Stimulated activated CD4-positive, alpha-beta T cell treated with anti-CD3 and anti-CD28 coated beads, Interleukin-15, amount 100 ng/mL, for 24 hours (primary cell): ENCODE measurements around the gene MPZL3.
A peak's percentile ranks its signal among the peaks of the same experiment; 100 is the strongest.

ENCODE experiments used
- DNase-seq: peaks from one replicate; pipeline ENCODE4 v3.0.0-alpha.2; 2020

The MPZL3 gene

DNA sequence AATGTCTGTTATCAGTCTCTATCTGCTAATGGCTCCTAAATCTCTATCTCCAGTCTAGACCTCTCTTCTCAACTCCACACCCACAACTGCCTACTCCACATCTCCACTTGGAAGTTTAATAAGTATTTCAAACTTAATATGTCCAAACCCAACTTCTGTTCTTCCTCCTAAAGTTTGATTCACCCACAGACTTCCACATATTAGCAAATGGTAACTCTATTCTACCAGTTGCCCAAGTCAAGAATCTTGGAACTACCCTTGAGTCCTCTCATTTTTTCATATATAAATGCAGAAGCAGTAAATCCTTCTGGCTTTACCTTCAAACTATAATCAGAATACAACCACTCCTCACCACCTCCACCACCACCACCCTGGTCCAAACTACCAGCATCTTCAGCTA, 20.7 kb downstream of the MPZL3 start:
- no peak for DNase-seq

DNA sequence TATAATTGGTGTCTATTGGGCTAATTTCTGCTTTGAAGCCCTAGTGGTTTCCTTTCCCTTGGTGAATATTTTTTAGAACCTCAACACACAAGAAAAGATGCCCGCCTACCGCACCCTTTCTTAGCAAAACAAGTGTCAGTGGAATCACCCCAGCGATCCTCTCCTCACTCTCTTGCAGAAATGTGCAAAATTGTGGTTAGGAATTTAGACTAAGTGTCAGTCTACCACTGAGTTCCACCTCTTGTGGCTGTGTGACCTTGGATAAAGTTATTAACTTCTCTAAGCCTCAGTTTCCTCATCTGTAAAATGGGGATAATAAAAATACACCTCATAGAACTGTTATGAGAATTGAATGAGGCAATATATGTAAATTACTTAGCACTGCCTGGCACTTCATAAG, 22.1 kb downstream of the MPZL3 start:
- peak; percentile 37 for DNase-seq

GRCh38 chr11:118229274-118229847, 22.8 kb downstream of the MPZL3 start:
- DNase-seq = no peak

- no peak for DNase-seq
These were observed 24.0 kb downstream of the MPZL3 start for GRCh38 chr11:118227865-118228785.

DNA sequence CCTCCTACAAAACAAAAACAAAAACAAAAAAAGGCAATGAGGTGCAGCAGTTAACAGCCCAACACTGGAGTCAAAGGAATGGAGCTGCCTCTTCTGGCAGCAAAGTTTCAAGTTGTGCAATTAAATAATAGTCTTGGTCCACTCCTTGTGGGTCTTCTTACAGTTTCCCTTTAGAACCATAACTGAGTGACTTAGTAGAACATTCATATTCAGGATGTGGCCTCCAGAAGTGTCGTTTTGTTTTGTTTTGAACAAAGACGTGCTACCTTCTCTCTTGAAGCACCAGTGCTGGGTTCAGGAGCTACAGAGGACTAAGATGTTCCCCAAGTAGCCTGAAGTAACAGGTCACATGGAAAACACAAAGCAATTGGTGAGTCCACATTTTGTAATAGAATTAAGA, 25.4 kb downstream of the MPZL3 start:
- no peak for DNase-seq

DNA sequence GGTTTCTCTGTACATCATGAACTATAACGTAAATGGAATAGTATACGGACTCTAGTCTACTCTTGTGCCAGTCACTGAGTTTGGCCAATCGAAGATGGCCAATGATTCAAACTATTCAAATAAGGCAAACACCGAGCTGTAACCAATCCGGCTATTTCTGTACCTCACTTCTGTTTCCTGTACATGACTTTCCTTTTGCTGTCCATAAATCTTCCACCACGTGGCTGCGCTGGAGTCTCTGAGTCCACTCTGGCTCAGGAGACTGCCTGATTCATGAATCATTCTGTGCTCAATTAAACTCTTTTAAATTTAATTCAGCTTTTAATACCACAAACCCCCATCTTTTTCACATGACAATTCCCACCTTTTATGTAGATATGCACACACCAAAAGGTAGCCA, 25.9 kb downstream of the MPZL3 start:
- peak; percentile 37 for DNase-seq

- DNase-seq = peak; percentile 74
These were observed 27.5 kb downstream of the MPZL3 start, which contains the start of gene JAML for GRCh38 chr11:118224511-118225188. Gene JAML, minus strand, starts transcription at chr11:118225011. Its CDS starts 10,145 bp downstream, at chr11:118214866.

DNA sequence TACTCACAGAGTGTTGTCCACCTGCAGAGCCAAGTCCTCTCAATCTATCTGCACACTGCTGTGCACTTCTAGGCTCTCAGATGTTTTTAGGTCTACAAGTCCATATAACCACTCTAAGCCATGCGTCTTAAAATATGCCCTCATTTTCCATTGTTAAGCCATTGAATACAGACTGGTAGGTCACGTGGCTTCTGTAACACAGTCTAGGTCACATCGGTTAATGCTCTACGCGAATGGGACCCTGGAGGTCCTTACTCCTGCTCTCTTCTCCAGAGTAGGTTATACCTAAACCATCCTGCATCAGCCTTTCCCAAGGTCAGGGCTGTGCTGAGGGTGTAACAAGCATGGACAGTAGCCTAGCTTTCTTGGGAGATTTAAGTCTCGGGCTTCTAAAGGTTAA, 28.2 kb downstream of the MPZL3 start:
- peak; percentile 40 for DNase-seq

- no peak for DNase-seq
These were observed 28.6 kb downstream of the MPZL3 start for GRCh38 chr11:118223570-118223969.

DNA sequence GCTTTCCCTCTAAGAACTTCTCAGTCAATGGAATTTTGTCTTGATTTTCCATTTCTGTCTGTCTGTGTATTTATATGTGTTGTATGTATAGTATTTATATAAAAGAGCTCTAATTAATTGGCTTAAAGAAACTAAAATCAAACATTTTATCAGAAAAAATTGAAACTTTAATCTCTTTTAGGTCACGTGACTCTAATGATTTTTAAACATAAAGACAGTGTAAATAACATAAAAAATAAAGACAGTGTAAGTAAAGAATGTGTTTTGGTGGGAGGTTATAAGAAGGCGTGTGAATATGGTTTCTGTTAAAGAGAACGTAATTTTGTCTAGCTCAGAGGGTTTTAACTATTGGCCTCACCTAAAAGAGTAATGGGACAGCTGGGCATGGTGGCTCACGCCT, 29.7 kb downstream of the MPZL3 start:
- no peak for DNase-seq

DNA sequence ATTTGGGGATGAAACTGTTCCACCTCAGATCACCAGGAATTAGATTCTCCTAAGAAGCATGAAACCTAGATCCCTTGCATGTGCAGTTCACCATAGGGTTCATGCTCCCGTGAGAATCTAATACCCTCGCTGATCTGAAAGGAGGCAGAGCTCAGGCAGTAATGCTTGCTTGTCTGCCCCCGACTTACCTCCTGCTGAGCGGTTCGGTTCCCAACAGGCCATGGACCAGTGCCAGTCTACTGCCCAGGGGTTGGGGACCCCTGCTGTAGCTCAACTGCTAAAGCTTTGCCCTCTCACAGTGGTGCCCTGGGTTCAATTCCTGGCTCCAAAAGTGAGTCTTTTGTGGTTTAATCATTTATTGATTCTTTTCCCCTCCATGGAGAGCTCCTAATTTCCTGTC, 30.7 kb downstream of the MPZL3 start:
- no peak for DNase-seq

GRCh38 chr11:118219732-118220131, 32.4 kb downstream of the MPZL3 start:
- no peak for DNase-seq

DNA sequence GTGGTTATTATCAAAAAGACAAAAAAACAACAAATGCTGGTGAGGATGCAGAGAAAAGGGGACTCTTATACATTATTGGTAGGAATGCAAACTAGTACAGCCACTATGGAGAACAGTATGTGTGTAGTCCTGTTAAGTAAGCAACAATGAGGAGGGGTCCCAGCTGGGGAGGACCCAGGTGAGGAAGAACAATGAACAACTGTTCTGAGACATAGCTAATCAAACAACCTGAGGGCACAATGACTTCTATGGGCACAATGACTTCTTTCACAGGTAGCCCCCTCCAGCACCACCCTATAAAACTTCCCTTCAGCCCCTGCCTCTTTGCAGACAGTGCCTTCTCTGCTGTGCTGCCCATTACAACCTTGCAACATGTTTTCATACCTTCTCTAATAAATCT, 32.9 kb downstream of the MPZL3 start:
- DNase-seq = no peak

GRCh38 chr11:118217575-118217974, 34.6 kb downstream of the MPZL3 start:
- DNase-seq = peak; percentile 52

DNA sequence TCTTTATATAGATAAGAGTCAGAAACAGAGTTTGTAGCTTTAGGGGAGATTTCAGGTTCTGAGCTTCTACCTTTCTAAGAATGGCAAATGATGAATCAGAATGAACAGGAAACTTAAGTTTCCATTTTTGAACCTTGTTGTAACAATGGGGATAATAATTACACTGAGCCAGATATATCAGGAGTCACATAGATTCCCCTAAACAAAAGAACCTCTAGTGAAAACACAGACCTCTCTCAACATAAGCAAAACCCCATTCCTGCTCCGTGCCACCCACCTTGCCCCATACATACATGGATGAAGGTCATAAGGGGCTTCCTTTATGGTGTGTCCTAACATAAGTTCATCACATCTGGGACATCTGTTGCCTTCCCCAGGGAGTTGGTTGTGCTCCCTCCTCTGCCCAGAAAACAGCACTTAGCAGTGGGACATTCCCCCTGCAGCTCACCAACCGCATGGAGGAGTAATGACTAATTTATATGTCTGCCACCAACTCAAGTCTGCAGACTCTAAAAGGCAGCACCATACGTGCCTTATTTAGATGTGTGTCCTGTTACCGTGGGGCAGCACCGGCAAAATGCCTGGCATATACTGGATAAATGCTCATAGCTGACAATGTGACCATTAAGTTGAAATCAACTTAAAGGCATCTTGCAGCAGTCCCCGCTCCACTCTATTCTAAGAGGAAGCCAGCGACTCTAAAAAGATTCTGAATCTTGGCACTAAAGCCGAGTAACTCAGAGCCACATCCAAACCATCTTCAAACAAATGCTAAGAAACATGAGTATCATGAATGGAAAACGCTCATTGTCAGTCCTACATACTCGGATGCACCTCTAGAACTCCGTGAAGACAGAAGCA, 35.3 kb downstream of the MPZL3 start:
- peak; percentile 67 for DNase-seq

- no peak for DNase-seq
These were observed 36.4 kb downstream of the MPZL3 start for GRCh38 chr11:118215765-118216164.

DNA sequence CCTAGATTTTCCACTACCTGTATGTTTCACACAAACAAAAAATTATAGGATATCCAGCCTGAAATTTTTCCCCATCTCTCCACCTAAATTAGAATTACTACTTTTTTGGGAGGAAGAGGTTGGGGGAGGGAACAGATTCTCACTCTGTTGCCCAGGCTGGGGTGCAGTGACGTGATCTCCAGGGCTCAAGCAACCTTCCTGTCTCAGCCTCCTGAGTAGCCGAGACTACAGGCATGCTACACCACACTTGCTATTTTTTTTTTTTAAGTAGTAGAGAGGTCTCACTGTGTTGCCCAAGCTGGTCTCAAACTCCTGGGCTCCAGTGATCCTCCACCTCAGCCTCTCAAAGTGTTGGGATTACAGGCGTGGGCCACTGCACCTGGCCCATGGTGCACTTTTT, 36.9 kb downstream of the MPZL3 start:
- DNase-seq = peak; percentile 42

- no peak for DNase-seq
These were observed 37.8 kb downstream of the MPZL3 start for GRCh38 chr11:118214210-118214914.

- DNase-seq = no peak
These were observed 38.4 kb downstream of the MPZL3 start for GRCh38 chr11:118213781-118214180.

GRCh38 chr11:118213201-118213600, 39.0 kb downstream of the MPZL3 start:
- no peak for DNase-seq

DNA sequence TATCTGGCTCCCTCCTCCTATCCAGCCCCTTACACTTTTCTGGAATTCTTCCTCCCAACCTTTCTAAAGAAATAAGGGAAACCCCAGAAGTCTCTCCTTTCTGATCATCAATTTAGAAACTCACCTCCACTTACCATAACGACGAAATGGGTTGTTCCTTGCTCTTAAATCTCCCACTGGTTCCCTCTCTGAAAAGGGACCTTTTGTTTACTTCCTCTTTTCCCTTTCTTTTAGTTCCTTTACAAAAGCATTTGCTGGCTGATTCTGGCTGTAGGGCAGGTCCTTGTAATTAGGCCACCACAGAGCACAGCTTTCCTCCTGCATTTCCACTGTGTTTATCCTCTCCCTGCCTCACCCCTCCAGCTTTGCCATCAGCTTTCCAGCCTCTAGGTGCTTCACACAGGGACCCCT, 39.4 kb downstream of the MPZL3 start:
- DNase-seq = no peak

DNA sequence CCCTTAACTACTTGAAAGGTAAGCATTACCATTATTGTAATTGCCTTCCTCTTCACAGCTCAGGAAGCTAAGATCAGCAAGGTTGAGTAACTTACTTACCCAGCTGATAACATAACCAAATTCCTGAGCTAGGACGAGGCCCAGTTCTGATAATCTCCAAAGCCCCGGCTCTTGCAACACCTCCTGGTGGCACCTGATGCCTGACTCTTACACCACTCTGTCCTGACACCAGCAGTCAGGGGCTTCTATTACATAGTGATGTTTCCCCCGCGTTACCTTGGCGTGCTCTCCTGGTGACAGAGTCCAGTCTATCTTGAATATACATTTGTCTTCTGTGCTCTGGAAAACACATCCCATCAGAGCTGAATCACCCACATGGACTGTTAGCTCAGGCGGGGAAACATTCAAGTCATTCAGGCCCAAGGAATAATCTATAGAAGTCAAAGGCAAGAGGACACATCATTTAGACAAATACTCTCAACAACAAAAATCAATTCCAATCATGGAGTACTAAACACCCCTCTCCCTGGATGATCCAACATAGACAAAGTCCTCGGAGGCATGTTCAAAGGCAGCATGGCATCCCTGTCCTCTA, 39.9 kb downstream of the MPZL3 start:
- DNase-seq = no peak
